Superior temporal gyrus (tissue), 1 donor: ENCODE data around the gene ANKRD65.
A peak's percentile ranks its signal among the peaks of the same experiment; 100 is the strongest.
"Not testable (repeated sequence)": the region's sequence is repeated elsewhere in the genome, so short reads cannot be mapped to it uniquely, and the experiment has no call there.

Experiments used
- DNase-seq: peaks from one replicate; pipeline ENCODE4 v3.0.0-alpha.2; 2016; ENCODE audit errors: extremely low spot score

The ANKRD65 gene

GRCh38 chr1:1430992-1431844 is 10.1 kb upstream of the ANKRD65 start:
- DNase-seq: no peak

GRCh38 chr1:1430114-1430982 is 9.3 kb upstream of the ANKRD65 start:
- DNase-seq: peak; percentile 67

- no peak for DNase-seq
Observed at GRCh38 chr1:1429671-1430073, 8.6 kb upstream of the ANKRD65 start.

- not testable (repeated sequence) for DNase-seq
Observed at GRCh38 chr1:1428967-1429366, 7.9 kb upstream of the ANKRD65 start.

- DNase-seq: no peak
Observed at GRCh38 chr1:1428174-1428573, 7.1 kb upstream of the ANKRD65 start.

GRCh38 chr1:1427820-1428148 is 6.7 kb upstream of the ANKRD65 start:
- no peak for DNase-seq

- DNase-seq: no peak
Observed at GRCh38 chr1:1427106-1427819, 6.2 kb upstream of the ANKRD65 start.

- DNase-seq: peak; percentile 81
Observed at GRCh38 chr1:1426496-1427105, 5.5 kb upstream of the ANKRD65 start.

- DNase-seq: peak; percentile 77
Observed at GRCh38 chr1:1425753-1426495, 4.8 kb upstream of the ANKRD65 start.

- DNase-seq: no peak
Observed at GRCh38 chr1:1425426-1425752, 4.3 kb upstream of the ANKRD65 start.

GRCh38 chr1:1424707-1425106 is 3.6 kb upstream of the ANKRD65 start:
- no peak for DNase-seq

GRCh38 chr1:1423245-1423597 is 2.1 kb upstream of the ANKRD65 start:
- DNase-seq: no peak

- DNase-seq: no peak
Observed at GRCh38 chr1:1422465-1423244, 1.6 kb upstream of the ANKRD65 start.

GRCh38 chr1:1421907-1422464 is 910 bp upstream of the ANKRD65 start:
- no peak for DNase-seq

- no peak for DNase-seq
Observed at GRCh38 chr1:1420654-1421141, 378 bp downstream of the ANKRD65 start.

- DNase-seq: no peak
Observed at GRCh38 chr1:1419813-1420653, 1.0 kb downstream of the ANKRD65 start.

GRCh38 chr1:1419363-1419812 is 1.7 kb downstream of the ANKRD65 start:
- DNase-seq: no peak

- DNase-seq: no peak
Observed at GRCh38 chr1:1418464-1419362, 2.4 kb downstream of the ANKRD65 start.
